ENCODE results near the gene SPACA5B. TPM values are rescaled to one million over a fixed set of nuclear protein-coding genes. Genes with fewer than 3 reads are reported as not detected.

SPACA5B gene
- total RNA-seq, 2 experiments from 2014 or later: not detected

Other genes starting within 250 kb of the SPACA5B start
- gene ZNF182, start 126.6 kb upstream of the SPACA5B start, total RNA-seq: 1 to 10 TPM; 4.8 to 5.0 TPM
- gene SPACA5, start 123.6 kb upstream of the SPACA5B start, total RNA-seq: not detected
- 1 to 10 TPM; 1.2 to 1.9 TPM for gene ZNF630, start 59.0 kb upstream of the SPACA5B start, total RNA-seq
- gene SSX5, start 66.2 kb downstream of the SPACA5B start, total RNA-seq: not detected
- not detected for gene SSX1, start 124.8 kb downstream of the SPACA5B start, total RNA-seq
- not detected for gene SSX3, start 226.1 kb downstream of the SPACA5B start, total RNA-seq

All from CD4-positive, alpha-beta T cell (primary cell).